Body of pancreas (tissue), 4 donors: ENCODE results near the gene GSK3B.

Experiments used
- POLR2A ChIP-seq, 3 donors: fragments of 450-650 bp; IDR thresholded peaks; one replicate each; pipeline ENCODE4 v1.6.1; 2016; ENCODE audit warnings: antibody characterized with exemption in 3 of 3, mild to moderate bottlenecking in 2 of 3
- TF ChIP-seq, protein P1 (sequence below), 7 experiments: fragments of 450-650 bp in 4 of 7; fragments of 200-600 bp in 3 of 7; sonication (generic) in 3 of 7; IDR thresholded peaks; one replicate each; pipeline ENCODE4 v1.5.1; 2016 to 2019; ENCODE audit warnings: antibody characterized with exemption in 7 of 7

DNA sequence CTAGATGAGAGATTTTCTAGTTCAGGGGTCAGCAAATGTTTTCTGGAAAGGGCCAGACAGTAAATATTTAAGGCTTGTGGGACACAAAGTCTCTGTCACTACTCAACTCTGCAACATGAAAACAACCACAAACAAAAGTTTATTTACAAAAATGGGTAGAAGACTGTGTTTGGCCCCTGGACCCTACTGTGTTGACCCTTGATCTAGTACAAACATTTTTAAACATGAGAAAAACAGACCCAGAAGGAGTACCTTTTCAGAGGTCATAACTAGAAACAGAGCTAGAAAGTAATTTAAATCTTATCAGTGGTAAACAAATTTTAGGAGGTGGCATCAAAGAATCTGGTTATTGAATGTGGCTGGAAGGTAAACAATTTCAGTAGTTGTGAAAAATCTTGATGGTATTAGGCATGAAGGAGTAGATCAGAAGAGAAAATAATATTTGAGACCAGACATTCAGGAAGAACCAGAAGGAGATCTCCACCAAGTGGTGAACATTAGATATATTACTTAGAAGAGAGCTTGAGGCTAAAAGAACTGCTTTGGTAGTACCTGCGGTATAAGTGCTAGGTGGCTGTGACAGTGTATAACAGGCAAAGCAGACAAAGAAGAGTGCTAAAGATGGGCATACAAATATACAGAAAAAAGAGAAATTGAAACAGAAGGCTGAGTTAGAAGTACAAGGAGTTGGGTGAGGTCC lies 210.6 kb downstream of the GSK3B start:
- no peak for TF ChIP-seq POLR2A (IDR thresholded peaks at IDR 0.05)
- TF ChIP-seq, protein P1, sequence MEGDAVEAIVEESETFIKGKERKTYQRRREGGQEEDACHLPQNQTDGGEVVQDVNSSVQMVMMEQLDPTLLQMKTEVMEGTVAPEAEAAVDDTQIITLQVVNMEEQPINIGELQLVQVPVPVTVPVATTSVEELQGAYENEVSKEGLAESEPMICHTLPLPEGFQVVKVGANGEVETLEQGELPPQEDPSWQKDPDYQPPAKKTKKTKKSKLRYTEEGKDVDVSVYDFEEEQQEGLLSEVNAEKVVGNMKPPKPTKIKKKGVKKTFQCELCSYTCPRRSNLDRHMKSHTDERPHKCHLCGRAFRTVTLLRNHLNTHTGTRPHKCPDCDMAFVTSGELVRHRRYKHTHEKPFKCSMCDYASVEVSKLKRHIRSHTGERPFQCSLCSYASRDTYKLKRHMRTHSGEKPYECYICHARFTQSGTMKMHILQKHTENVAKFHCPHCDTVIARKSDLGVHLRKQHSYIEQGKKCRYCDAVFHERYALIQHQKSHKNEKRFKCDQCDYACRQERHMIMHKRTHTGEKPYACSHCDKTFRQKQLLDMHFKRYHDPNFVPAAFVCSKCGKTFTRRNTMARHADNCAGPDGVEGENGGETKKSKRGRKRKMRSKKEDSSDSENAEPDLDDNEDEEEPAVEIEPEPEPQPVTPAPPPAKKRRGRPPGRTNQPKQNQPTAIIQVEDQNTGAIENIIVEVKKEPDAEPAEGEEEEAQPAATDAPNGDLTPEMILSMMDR (IDR thresholded peaks at IDR 0.05): no peak
